IPS-15b (cell line): Measurements from ENCODE around the gene NEU1.

Source experiments
- H3K27me3 ChIP-seq: one replicate; pipeline ENCODE4 v1.6.1; 2013; ENCODE audit warnings: low read length; ENCODE audit not compliant: control insufficient read depth, insufficient read depth
- H3K36me3 ChIP-seq: one replicate; pipeline ENCODE4 v1.6.1; 2013; ENCODE audit warnings: low read length; ENCODE audit not compliant: control insufficient read depth, insufficient read depth
- H3K4me1 ChIP-seq: one replicate; pipeline ENCODE4 v1.6.1; 2013; ENCODE audit warnings: mild to moderate bottlenecking, low read length; ENCODE audit not compliant: control insufficient read depth, insufficient read depth
- H3K4me3 ChIP-seq: one replicate; pipeline ENCODE4 v1.5.1; 2013; ENCODE audit warnings: low read depth, low read length
- H3K9ac ChIP-seq: one replicate; pipeline ENCODE4 v1.6.1; 2013; ENCODE audit warnings: low read depth, mild to moderate bottlenecking, low read length
- H3K9me3 ChIP-seq: one replicate; pipeline ENCODE4 v1.6.1; 2013; ENCODE audit warnings: mild to moderate bottlenecking, low read length; ENCODE audit not compliant: control insufficient read depth, insufficient read depth

Gene NEU1

GRCh38 chr6:31901415-31901952, 38.9 kb upstream of the NEU1 start:
- H3K4me1 ChIP-seq = peaks cover 14% of the 10 kb centered on the region
- no peak overlapping the region for H3K9ac ChIP-seq
- H3K9me3 ChIP-seq = no peaks in the 10 kb centered on the region
- H3K4me3 ChIP-seq = peak overlapping the region; percentile 30
- no peaks in the 10 kb centered on the region for H3K27me3 ChIP-seq
- H3K36me3 ChIP-seq = peaks cover 3% of the 10 kb centered on the region

DNA sequence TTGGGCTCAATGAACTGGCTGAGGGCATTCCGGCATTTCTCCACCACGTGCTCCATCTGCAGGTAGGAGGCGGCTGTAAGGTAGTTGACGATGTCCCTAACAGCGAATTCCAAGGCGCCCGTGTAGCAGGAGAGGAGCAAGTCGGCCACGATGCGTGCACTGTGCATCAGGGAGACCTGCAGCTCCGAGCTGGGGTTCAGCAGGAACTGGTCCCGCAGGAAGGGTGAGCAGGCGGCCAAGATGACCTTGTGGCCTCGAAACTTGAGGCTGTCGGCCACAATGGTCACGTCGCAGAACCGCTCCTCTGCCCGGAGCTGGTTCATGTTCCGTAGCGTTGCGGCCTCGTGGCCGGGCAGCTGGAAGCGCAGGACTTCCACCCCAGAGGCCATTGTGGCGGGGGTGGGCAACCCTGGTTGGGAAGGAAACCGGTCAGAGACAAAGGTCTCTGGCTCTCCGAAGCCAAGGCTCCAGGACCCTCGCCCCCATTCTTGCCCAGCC, 38.3 kb upstream of the NEU1 start:
- Histone ChIP-seq H3K9ac (no peak overlapping the region), H3K4me1 (peaks cover 8% of the 10 kb centered on the region), H3K9me3 (no peaks in the 10 kb centered on the region), H3K36me3 (peaks cover 5% of the 10 kb centered on the region), H3K4me3 (peak overlapping the region; percentile 30), H3K27me3 (no peaks in the 10 kb centered on the region)

GRCh38 chr6:31899882-31900722, 37.5 kb upstream of the NEU1 start:
- Histone ChIP-seq H3K9ac (no peak overlapping the region), H3K27me3 (no peaks in the 10 kb centered on the region), H3K9me3 (no peaks in the 10 kb centered on the region), H3K36me3 (peaks cover 5% of the 10 kb centered on the region), H3K4me3 (no peak overlapping the region), H3K4me1 (peaks cover 3% of the 10 kb centered on the region)

DNA sequence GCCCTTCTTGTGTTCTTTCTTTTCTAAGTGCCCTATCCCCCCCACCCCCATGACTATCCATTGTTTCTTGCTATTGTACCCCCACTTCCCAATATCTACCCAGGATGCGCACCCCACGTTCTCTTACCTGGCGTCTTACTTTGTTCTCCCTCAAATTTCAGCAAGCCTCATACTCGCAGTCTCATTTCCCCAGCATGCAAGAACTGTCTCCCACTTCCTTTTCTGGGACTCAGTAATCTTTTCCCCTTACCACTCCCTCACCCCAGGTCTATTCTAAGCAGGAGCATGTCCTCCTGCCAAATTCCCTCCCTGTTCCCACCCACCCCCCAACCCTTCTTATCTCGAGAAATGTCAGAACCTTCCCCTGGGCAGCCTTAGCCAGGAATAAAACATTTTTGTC, 36.6 kb upstream of the NEU1 start:
- no peaks in the 10 kb centered on the region for H3K9me3 ChIP-seq
- H3K4me1 ChIP-seq = peaks cover 3% of the 10 kb centered on the region
- H3K36me3 ChIP-seq = peaks cover 11% of the 10 kb centered on the region
- no peak overlapping the region for H3K4me3 ChIP-seq
- no peak overlapping the region for H3K9ac ChIP-seq
- H3K27me3 ChIP-seq = no peaks in the 10 kb centered on the region

GRCh38 chr6:31898383-31899011, 35.9 kb upstream of the NEU1 start:
- peak overlapping the region; percentile 95 for H3K4me3 ChIP-seq
- H3K9ac ChIP-seq = peak overlapping the region; percentile 85
- H3K36me3 ChIP-seq = peaks cover 14% of the 10 kb centered on the region
- no peaks in the 10 kb centered on the region for H3K9me3 ChIP-seq
- H3K4me1 ChIP-seq = peaks cover 3% of the 10 kb centered on the region
- no peaks in the 10 kb centered on the region for H3K27me3 ChIP-seq

DNA sequence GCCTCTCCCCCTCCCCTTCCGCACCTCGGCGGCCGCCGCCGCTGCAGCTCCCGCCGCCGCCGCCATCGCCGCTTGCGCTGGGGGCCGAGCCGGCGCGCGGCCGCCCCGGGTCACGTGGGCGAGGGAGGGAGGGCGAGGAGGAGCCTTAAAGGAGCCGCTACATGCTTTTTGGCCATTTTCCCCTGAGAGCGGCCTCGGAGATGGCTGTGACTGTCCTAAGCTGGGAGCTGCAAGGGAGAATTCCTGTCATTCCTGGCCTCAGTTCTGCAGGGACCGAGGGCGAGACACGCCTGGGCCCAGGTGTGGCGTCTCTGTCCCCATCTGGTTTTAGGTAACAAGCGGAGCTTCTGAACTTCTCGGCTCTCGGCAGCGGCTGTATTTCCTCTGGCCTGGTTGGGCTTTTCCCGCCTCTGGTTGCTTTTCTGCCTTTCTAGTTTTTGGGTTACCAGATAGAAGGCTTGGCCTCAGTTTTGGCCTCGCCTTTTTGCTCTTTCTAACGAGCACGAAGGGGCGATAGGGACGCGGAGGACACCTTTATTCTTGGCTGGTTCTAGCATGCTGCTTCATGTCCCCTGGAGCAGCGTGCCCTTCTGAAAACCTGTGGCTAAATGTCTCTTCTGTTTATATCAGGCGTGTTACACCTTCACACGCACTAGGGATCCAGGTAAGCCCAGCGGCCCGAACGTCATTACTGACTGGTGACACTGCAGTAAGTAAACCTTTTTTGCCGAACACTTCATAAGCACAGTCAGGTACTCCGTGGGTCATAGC, 35.2 kb upstream of the NEU1 start, which contains the start of gene EHMT2:
TSS of gene EHMT2 (minus strand) at position 87 of the 771 bp plus-strand sequence. CDS start at position 66, 21 bp downstream.
- H3K27me3 ChIP-seq = no peaks in the 10 kb centered on the region
- H3K4me1 ChIP-seq = peaks cover 3% of the 10 kb centered on the region
- H3K36me3 ChIP-seq = peaks cover 21% of the 10 kb centered on the region
- peak within 1 kb of the TSS; percentile 85 for H3K9ac ChIP-seq
- no peaks in the 10 kb centered on the region for H3K9me3 ChIP-seq
- peak within 1 kb of the TSS; percentile 95 for H3K4me3 ChIP-seq

- Histone ChIP-seq H3K27me3 (no peaks in the 10 kb centered on the region), H3K9me3 (no peaks in the 10 kb centered on the region), H3K9ac (peak overlapping the region; percentile 76), H3K4me1 (peaks cover 3% of the 10 kb centered on the region), H3K4me3 (peak overlapping the region; percentile 95), H3K36me3 (peaks cover 27% of the 10 kb centered on the region)
Measured at GRCh38 chr6:31896856-31897611, 34.4 kb upstream of the NEU1 start.

- Histone ChIP-seq H3K4me1 (peaks cover 3% of the 10 kb centered on the region), H3K9ac (peak overlapping the region; percentile 76), H3K9me3 (no peaks in the 10 kb centered on the region), H3K4me3 (peak overlapping the region; percentile 95), H3K36me3 (peaks cover 27% of the 10 kb centered on the region), H3K27me3 (no peaks in the 10 kb centered on the region)
Measured at GRCh38 chr6:31896493-31896855, 33.9 kb upstream of the NEU1 start.

DNA sequence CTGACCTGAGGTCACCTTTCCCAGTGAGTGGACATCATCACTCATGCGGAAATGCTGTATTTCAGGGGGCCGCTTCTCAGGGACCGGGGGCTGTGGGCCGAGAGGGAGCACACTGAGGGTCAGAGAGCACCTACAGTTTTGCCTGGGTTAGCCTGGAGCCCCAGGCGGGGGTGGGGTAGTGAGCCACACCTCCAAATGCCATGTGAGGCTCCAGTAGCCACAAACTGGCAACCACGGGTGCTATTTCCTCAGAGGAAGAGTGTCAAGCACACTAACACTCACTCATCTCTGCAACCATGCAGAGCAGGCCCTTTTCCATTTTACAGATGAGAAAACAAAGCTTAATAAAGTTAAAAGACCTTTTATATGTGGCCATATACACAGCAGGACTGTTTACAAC, 30.2 kb upstream of the NEU1 start:
- Histone ChIP-seq H3K4me3 (no peak overlapping the region), H3K4me1 (no peaks in the 10 kb centered on the region), H3K9ac (no peak overlapping the region), H3K9me3 (no peaks in the 10 kb centered on the region), H3K27me3 (no peaks in the 10 kb centered on the region), H3K36me3 (peaks cover 36% of the 10 kb centered on the region)

- no peak overlapping the region for H3K4me3 ChIP-seq
- H3K4me1 ChIP-seq = no peaks in the 10 kb centered on the region
- no peaks in the 10 kb centered on the region for H3K27me3 ChIP-seq
- no peaks in the 10 kb centered on the region for H3K9me3 ChIP-seq
- H3K36me3 ChIP-seq = peaks cover 53% of the 10 kb centered on the region
- no peak overlapping the region for H3K9ac ChIP-seq
Measured at GRCh38 chr6:31889331-31889972, 26.8 kb upstream of the NEU1 start.
